GM12878 (cell line): ENCODE data around the gene ZFP36.
A peak's percentile ranks its signal among the peaks of the same experiment; 100 is the strongest.

Source experiments
- POLR2A ChIP-seq: IDR thresholded peaks from 2 replicates; pipeline ENCODE4 v1.6.1; 2011; ENCODE audit warnings: low read depth, mild to moderate bottlenecking, low read length
- YY1 ChIP-seq: IDR thresholded peaks from 2 replicates; pipeline ENCODE4 v1.6.1; 2011; ENCODE audit warnings: low read depth, mild to moderate bottlenecking, low read length

DNA sequence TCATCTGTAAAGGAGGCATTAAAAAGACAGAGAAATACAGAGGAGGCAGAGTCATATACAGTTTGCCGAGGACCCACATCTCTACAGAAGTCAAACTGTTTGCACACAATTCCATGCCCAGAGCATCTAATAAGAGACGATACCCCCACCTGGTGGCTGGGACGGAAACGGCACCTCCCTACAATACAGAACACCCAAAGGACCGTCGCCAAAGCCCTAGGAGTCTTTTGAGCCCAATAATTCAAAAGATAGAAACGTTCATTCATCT lies 5.1 kb downstream of the ZFP36 start:
- TF ChIP-seq POLR2A (0 out of 2 replicates have a peak, but pooled peaks have one; percentile 13), YY1 (peak; percentile 41; the same call in 1 of the 2 replicates)
